ENCODE measurements around the gene DGAT2L6.
"Not testable (repeated sequence)": the region's sequence is repeated elsewhere in the genome, so short reads cannot be mapped to it uniquely, and the experiment has no call there.

DNA sequence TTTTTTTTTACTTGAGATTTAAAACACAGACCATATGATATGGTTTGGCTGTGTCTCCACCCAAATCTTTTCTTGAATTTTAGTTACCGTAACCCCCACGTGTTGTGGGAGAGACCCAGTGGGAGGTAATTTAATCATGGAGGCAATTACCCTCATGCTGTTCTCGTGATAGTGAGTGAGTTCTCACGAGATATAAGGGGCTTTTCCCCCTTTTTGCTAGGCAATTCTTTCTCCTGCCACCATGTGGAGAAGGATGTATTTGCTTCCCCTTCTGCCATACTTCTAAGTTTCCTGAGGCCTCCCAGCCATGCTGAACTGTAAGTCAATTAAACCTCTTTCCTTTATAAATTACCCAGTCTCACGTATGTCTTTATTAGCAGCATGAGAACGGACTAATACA lies 32.3 kb downstream of the DGAT2L6 start:
- TF ChIP-seq POLR2A (IDR thresholded peaks at IDR 0.05): not testable (repeated sequence)
- TF ChIP-seq, protein P1, sequence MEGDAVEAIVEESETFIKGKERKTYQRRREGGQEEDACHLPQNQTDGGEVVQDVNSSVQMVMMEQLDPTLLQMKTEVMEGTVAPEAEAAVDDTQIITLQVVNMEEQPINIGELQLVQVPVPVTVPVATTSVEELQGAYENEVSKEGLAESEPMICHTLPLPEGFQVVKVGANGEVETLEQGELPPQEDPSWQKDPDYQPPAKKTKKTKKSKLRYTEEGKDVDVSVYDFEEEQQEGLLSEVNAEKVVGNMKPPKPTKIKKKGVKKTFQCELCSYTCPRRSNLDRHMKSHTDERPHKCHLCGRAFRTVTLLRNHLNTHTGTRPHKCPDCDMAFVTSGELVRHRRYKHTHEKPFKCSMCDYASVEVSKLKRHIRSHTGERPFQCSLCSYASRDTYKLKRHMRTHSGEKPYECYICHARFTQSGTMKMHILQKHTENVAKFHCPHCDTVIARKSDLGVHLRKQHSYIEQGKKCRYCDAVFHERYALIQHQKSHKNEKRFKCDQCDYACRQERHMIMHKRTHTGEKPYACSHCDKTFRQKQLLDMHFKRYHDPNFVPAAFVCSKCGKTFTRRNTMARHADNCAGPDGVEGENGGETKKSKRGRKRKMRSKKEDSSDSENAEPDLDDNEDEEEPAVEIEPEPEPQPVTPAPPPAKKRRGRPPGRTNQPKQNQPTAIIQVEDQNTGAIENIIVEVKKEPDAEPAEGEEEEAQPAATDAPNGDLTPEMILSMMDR (IDR thresholded peaks at IDR 0.05): not testable (repeated sequence)

Measured in adrenal gland (tissue), 5 donors.